Skeletal muscle satellite cell (primary cell): Measurements from ENCODE around the gene MVD.

ENCODE experiments used
- H3K27me3 ChIP-seq: 2 replicates; pipeline ENCODE4 v1.7.0; 2013; ENCODE audit warnings: low read length; ENCODE audit not compliant: control insufficient read depth, insufficient read depth
- H3K36me3 ChIP-seq: 2 replicates; pipeline ENCODE4 v1.7.0; 2013; ENCODE audit warnings: mild to moderate bottlenecking, control low read depth, low read length; ENCODE audit not compliant: insufficient read depth
- H3K4me1 ChIP-seq: 2 replicates; pipeline ENCODE4 v1.7.0; 2013; ENCODE audit warnings: low read length; ENCODE audit not compliant: control insufficient read depth, insufficient read depth
- H3K4me2 ChIP-seq: 2 replicates; pipeline ENCODE4 v1.7.0; 2013; ENCODE audit warnings: mild to moderate bottlenecking, low read length
- H3K4me3 ChIP-seq: 2 replicates; pipeline ENCODE4 v1.7.0; 2013; ENCODE audit warnings: low read length
- H3K9ac ChIP-seq: 2 replicates; pipeline ENCODE4 v1.7.0; 2013; ENCODE audit warnings: mild to moderate bottlenecking, low read depth, low read length, moderate library complexity
- H3K9me3 ChIP-seq: replicated peaks from 2 replicates; pipeline ENCODE4 v1.7.0; 2013; ENCODE audit warnings: mild to moderate bottlenecking, control low read depth, low read length

The MVD gene

GRCh38 chr16:88651989-88652761, 10.7 kb downstream of the MVD start:
- Histone ChIP-seq H3K9me3 (no peaks in the 10 kb centered on the region), H3K36me3 (peaks cover 24% of the 10 kb centered on the region), H3K4me3 (no peak overlapping the region), H3K4me2 (no peak overlapping the region), H3K27me3 (no peaks in the 10 kb centered on the region), H3K4me1 (peaks cover 13% of the 10 kb centered on the region), H3K9ac (no peak overlapping the region)

- peak overlapping the region; percentile 77 for H3K4me3 ChIP-seq
These were observed 11.5 kb downstream of the MVD start for GRCh38 chr16:88651276-88651988.

GRCh38 chr16:88650749-88651275, 12.1 kb downstream of the MVD start, which contains the start of gene CYBA:
Gene CYBA, minus strand, starts transcription at chr16:88651053. Its CDS starts 40 bp downstream, at chr16:88651013.
- Histone ChIP-seq H3K4me3 (peak within 1 kb of the TSS; percentile 77), H3K27me3 (no peaks in the 10 kb centered on the region), H3K36me3 (peaks cover 17% of the 10 kb centered on the region), H3K4me2 (peak within 1 kb of the TSS; percentile 88), H3K9ac (peak within 1 kb of the TSS; percentile 64), H3K4me1 (peaks cover 13% of the 10 kb centered on the region), H3K9me3 (no peaks in the 10 kb centered on the region)

More at GRCh38 chr16:88651276-88651988, 11.5 kb downstream of the MVD start:
- H3K9me3 ChIP-seq = no peaks in the 10 kb centered on the region
- no peaks in the 10 kb centered on the region for H3K27me3 ChIP-seq
- peak overlapping the region; percentile 88 for H3K4me2 ChIP-seq
- peak overlapping the region; percentile 59 for H3K9ac ChIP-seq
- peaks cover 13% of the 10 kb centered on the region for H3K4me1 ChIP-seq
- H3K36me3 ChIP-seq = peaks cover 17% of the 10 kb centered on the region

GRCh38 chr16:88649924-88650748, 12.8 kb downstream of the MVD start:
- H3K4me3 ChIP-seq = peak overlapping the region; percentile 77
- peaks cover 14% of the 10 kb centered on the region for H3K36me3 ChIP-seq
- H3K9me3 ChIP-seq = no peaks in the 10 kb centered on the region
- H3K4me2 ChIP-seq = peak overlapping the region; percentile 88
- no peaks in the 10 kb centered on the region for H3K27me3 ChIP-seq
- peaks cover 13% of the 10 kb centered on the region for H3K4me1 ChIP-seq
- H3K9ac ChIP-seq = peak overlapping the region; percentile 64

GRCh38 chr16:88649195-88649923, 13.5 kb downstream of the MVD start:
- Histone ChIP-seq H3K4me2 (peak overlapping the region; percentile 88), H3K9ac (no peak overlapping the region), H3K27me3 (peaks cover 4% of the 10 kb centered on the region), H3K4me1 (peaks cover 13% of the 10 kb centered on the region), H3K36me3 (peaks cover 9% of the 10 kb centered on the region), H3K4me3 (peak overlapping the region; percentile 77), H3K9me3 (no peaks in the 10 kb centered on the region)

GRCh38 chr16:88647178-88648070, 15.5 kb downstream of the MVD start:
- peaks cover 2% of the 10 kb centered on the region for H3K36me3 ChIP-seq
- no peak overlapping the region for H3K9ac ChIP-seq
- H3K4me1 ChIP-seq = peaks cover 13% of the 10 kb centered on the region
- no peak overlapping the region for H3K4me2 ChIP-seq
- H3K4me3 ChIP-seq = no peak overlapping the region
- peaks cover 4% of the 10 kb centered on the region for H3K27me3 ChIP-seq
- no peaks in the 10 kb centered on the region for H3K9me3 ChIP-seq

- Histone ChIP-seq H3K4me3 (no peak overlapping the region), H3K9me3 (no peaks in the 10 kb centered on the region), H3K4me1 (peaks cover 13% of the 10 kb centered on the region), H3K9ac (no peak overlapping the region), H3K4me2 (no peak overlapping the region), H3K27me3 (peaks cover 4% of the 10 kb centered on the region), H3K36me3 (no peaks in the 10 kb centered on the region)
These were observed 16.4 kb downstream of the MVD start for GRCh38 chr16:88646345-88647034.

GRCh38 chr16:88645941-88646340, 16.9 kb downstream of the MVD start:
- Histone ChIP-seq H3K36me3 (no peaks in the 10 kb centered on the region), H3K4me1 (peaks cover 7% of the 10 kb centered on the region), H3K4me3 (no peak overlapping the region), H3K9ac (no peak overlapping the region), H3K9me3 (no peaks in the 10 kb centered on the region), H3K27me3 (peaks cover 4% of the 10 kb centered on the region), H3K4me2 (no peak overlapping the region)

- Histone ChIP-seq H3K9ac (no peak overlapping the region), H3K4me2 (no peak overlapping the region), H3K36me3 (no peaks in the 10 kb centered on the region), H3K27me3 (peaks cover 6% of the 10 kb centered on the region), H3K4me3 (no peak overlapping the region), H3K4me1 (peaks cover 6% of the 10 kb centered on the region), H3K9me3 (no peaks in the 10 kb centered on the region)
These were observed 17.4 kb downstream of the MVD start for GRCh38 chr16:88645455-88645854.

- no peaks in the 10 kb centered on the region for H3K36me3 ChIP-seq
- no peak overlapping the region for H3K4me2 ChIP-seq
- no peak overlapping the region for H3K9ac ChIP-seq
- no peak overlapping the region for H3K4me3 ChIP-seq
- H3K4me1 ChIP-seq = no peaks in the 10 kb centered on the region
- no peaks in the 10 kb centered on the region for H3K9me3 ChIP-seq
- H3K27me3 ChIP-seq = peaks cover 24% of the 10 kb centered on the region
These were observed 19.3 kb downstream of the MVD start for GRCh38 chr16:88643644-88643932.
